Hippocampal formation (tissue), 2 donors: ENCODE measurements around the gene CFAP58.

Experiments used
- DNase-seq, 2 donors: peaks; one replicate each; lab custom pipeline; 2025; lab: John Stamatoyannopoulos, UW

The CFAP58 gene

GRCh38 chr10:104487794-104488438, 134.3 kb downstream of the CFAP58 start:
- DNase-seq, result no peak

- DNase-seq, result no peak
These were observed 134.8 kb downstream of the CFAP58 start for GRCh38 chr10:104488439-104488832.

GRCh38 chr10:104492329-104492940, 138.8 kb downstream of the CFAP58 start:
- DNase-seq, result peak in 1 of 2 donors; percentile 16

- no peak for DNase-seq
These were observed 144.9 kb downstream of the CFAP58 start for GRCh38 chr10:104498347-104499081.

- DNase-seq, result no peak
These were observed 147.8 kb downstream of the CFAP58 start for GRCh38 chr10:104501449-104501848.

- no peak for DNase-seq
These were observed 148.4 kb downstream of the CFAP58 start for GRCh38 chr10:104501864-104502579.

- no peak for DNase-seq
These were observed 149.3 kb downstream of the CFAP58 start for GRCh38 chr10:104502907-104503306.
